ENCODE results near the gene SGMS1. TPM values are rescaled to one million over a fixed set of nuclear protein-coding genes. Genes with fewer than 3 reads are reported as not detected.
A peak's percentile ranks its signal among the peaks of the same experiment; 100 is the strongest.

Gene SGMS1
- total RNA-seq, 2 experiments from 2014 or later, result 17.1 to 19.3 TPM

DNA sequence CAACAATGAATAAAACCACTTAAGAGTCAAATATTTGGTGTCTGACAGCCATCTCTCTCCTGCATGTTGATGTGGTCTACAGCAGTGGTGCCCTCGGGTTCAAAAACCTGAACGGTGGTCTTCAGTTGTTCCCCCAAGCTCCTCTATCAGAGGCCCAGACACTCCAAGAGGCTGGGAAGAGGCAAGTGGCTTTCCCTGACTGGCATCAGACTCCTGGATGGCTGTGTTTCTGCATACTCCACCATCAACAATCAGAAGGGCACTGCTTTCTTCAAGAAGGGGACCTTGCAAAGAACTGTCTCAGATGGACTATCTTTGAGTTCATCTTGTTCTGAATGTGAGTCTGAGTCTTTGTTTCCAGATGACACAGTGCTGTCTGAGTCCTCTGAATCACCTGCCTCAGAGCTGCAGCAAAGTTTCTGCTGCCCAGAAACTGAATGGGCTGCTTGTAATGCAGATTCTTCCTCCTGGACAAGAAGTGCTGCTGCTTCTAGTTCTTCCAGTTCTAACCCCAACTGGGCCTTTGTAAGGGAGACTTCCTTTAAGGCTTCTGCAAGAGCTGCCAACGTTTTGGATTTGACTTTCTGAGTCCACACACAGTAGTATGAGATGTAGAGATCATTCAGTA, 5.9 kb upstream of the SGMS1 start:
- H3K27ac Mint-ChIP-seq, result no peak overlapping the region

DNA sequence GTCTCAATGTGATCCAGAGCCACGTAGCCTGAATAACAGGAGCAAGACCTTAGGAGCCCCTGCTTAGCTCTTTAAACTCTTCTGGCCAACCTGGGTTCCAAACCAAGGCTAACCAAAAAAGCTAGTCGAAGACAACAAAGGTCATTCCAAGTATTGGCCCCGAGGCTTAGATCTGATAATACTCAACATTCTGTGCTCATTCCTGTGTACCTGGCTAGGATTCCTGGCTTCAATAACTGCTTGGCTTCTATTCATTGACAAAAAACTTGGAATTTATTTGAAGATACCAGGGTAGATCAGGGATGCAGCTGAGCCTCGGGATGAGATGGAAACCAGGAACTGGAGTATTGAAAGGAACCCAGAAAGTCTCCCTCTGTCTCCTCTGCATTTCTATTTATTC, 4.1 kb upstream of the SGMS1 start:
- CTCF ChIA-PET, result no interaction called here
- H3K27ac Mint-ChIP-seq, result no peak overlapping the region

More for the DNA sequence above, 5.9 kb upstream of the SGMS1 start:
- Mint-ChIP-seq H3K4me1 (peaks cover 33% of the 10 kb centered on the region), H3K27me3 (peaks cover 17% of the 10 kb centered on the region), H3K36me3 (ENCODE audit: low read depth) (peaks cover 8% of the 10 kb centered on the region), H3K9me3 (no peaks in the 10 kb centered on the region), H3K4me3 (no peak overlapping the region)
- DNase-seq, result no peak
- CTCF ChIA-PET, result no interaction called here
- POLR2A ChIA-PET, result no interaction called here

DNA sequence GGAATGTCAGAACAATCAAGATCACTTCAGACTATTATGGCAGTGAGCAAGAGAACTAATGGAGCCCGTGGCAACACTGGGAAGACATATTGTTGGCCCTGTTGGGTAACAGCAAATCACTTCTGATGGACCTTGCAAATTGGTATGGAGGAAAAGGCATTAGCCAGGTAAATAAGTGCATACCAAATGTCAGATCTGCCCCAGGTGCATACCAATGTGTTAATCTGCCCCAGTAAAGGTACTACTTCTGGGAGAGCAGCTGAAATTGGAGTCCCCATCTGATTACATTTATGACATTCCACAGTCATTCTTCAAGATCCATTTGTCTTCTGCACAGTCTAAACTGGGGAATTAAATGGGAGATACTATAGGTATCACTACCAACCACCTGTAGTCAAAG, 3.7 kb upstream of the SGMS1 start:
- H3K27ac Mint-ChIP-seq, result no peak overlapping the region
- DNase-seq, result no peak
- peaks cover 23% of the 10 kb centered on the region for H3K4me1 Mint-ChIP-seq
- ChIA-PET CTCF (no interaction called here), POLR2A (no interaction called here)
- peaks cover 6% of the 10 kb centered on the region for H3K36me3 Mint-ChIP-seq (ENCODE audit: low read depth)
- no peak overlapping the region for H3K4me3 Mint-ChIP-seq
- no peaks in the 10 kb centered on the region for H3K9me3 Mint-ChIP-seq
- H3K27me3 Mint-ChIP-seq, result peaks cover 6% of the 10 kb centered on the region

More for the DNA sequence above, 4.1 kb upstream of the SGMS1 start:
- no peak for DNase-seq
- H3K4me1 Mint-ChIP-seq, result peaks cover 21% of the 10 kb centered on the region
- peaks cover 11% of the 10 kb centered on the region for H3K27me3 Mint-ChIP-seq
- no peaks in the 10 kb centered on the region for H3K9me3 Mint-ChIP-seq
- POLR2A ChIA-PET, result no interaction called here
- H3K4me3 Mint-ChIP-seq, result no peak overlapping the region
- H3K36me3 Mint-ChIP-seq (ENCODE audit: low read depth), result peaks cover 6% of the 10 kb centered on the region

DNA sequence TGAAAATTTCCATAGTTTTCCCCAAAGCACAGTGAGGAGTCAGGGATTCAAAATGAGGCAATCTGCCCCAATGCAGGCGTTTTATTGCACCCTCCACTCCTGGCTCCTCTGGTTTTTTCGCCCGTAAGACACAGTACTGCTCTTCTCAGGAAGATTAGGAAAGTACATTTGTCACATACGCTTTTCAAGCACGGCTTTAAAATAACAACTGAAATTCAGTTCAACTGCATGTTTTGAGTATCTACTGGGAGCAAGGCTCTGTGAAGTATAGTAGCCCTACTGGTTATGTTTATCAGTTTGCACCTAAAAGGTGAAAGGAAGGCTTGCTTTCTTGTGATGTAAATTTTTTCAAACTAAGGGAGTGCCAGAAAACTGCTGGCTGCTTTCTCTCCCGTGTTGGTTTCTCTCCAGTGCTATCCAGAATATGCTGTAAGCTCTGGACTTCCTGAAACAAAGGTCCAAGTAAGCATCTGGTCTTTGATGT, 1.9 kb upstream of the SGMS1 start:
- Mint-ChIP-seq H3K4me3 (peak overlapping the region; percentile 92), H3K36me3 (ENCODE audit: low read depth) (peaks cover 6% of the 10 kb centered on the region), H3K4me1 (peaks cover 37% of the 10 kb centered on the region), H3K9me3 (no peaks in the 10 kb centered on the region), H3K27ac (peak overlapping the region; percentile 98), H3K27me3 (peaks cover 6% of the 10 kb centered on the region)
- CTCF ChIA-PET, result interaction anchor here (1.5 to 2.5 kb wide), 2 partner anchors 9 to 11 kb away, joined by 4 to 10 read pairs; no protein-coding TSS in a partner anchor
- DNase-seq, result no peak
- POLR2A ChIA-PET, result no interaction called here

DNA sequence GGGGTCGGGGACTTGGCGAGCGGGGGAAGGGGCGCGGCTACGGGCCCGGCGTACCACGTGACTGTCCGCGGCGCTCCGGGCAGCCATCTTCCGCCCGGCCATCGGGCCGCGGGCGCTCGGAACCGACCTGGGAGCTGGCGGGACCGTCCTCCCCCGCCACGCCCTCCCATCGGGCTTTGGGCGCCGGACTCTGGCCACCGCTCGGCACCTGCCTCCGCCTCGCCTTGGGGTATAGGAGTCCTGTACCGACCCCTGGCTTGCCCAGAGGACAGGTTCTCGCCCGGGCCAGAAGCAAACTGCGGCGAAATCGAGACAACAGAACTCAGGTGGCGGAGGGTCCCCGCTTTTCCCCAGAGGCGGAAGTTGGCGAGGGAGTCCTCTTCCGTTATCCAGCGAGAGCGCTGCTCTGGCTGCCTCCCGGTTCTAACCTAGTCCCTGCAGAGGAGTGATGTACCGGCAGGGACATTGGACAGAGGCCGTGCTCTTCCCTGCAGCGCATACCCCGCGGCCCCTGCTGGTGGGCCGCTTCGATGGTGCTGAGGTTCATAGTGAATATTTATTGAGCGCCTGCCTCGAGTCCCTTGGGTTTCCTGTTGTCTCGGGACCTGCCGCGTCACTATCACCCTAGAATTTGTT, 1.2 kb upstream of the SGMS1 start:
- Mint-ChIP-seq H3K4me3 (peak overlapping the region; percentile 92), H3K9me3 (no peaks in the 10 kb centered on the region), H3K27me3 (peaks cover 6% of the 10 kb centered on the region), H3K4me1 (peaks cover 41% of the 10 kb centered on the region), H3K36me3 (ENCODE audit: low read depth) (peaks cover 6% of the 10 kb centered on the region), H3K27ac (peak overlapping the region; percentile 98)
- ChIA-PET POLR2A (interaction anchor here (0.6 to 0.7 kb wide), 3 partner anchors 10 to 351 kb away, joined by 4 to 6 read pairs (median 5); no protein-coding TSS in a partner anchor), CTCF (interaction anchor here (1.3 to 2.5 kb wide), 3 partner anchors 10 to 12 kb away, joined by 4 to 10 read pairs (median 4); no protein-coding TSS in a partner anchor)
- peak; percentile 62 for DNase-seq

DNA sequence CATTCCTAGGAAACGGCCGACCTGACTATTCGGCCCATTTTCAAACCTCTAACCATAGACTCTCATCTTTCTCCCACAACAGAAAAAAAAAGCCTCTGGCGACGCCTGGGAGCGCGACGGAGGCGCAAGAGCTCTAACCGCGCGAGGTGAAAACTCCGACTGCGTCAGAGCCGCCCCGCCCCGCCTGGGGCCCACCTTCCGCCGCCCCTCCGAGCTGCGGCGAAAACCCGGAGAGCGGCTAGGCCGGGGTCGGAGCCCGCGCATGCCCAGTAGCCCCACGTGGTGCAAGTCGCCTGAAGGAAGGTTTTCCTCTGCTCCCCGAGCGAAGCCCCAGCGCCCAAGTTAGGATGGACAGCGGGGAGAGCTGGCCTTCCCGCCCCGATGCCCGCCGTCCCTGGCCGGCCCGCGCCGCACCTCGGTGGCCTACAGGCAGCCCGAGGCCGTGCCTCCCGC, 683 bp upstream of the SGMS1 start:
- ChIA-PET POLR2A (interaction anchor here (0.6 to 0.7 kb wide), 3 partner anchors 9 to 352 kb away, joined by 4 to 6 read pairs (median 5); no protein-coding TSS in a partner anchor), CTCF (interaction anchor here (1.3 to 2.5 kb wide), 3 partner anchors 10 to 15 kb away, joined by 4 to 10 read pairs (median 4); no protein-coding TSS in a partner anchor)
- Mint-ChIP-seq H3K9me3 (no peaks in the 10 kb centered on the region), H3K27ac (peak overlapping the region; percentile 97), H3K36me3 (ENCODE audit: low read depth) (peaks cover 6% of the 10 kb centered on the region), H3K27me3 (peaks cover 6% of the 10 kb centered on the region), H3K4me1 (peaks cover 41% of the 10 kb centered on the region), H3K4me3 (peak overlapping the region; percentile 91)
- peak; percentile 94 for DNase-seq

DNA sequence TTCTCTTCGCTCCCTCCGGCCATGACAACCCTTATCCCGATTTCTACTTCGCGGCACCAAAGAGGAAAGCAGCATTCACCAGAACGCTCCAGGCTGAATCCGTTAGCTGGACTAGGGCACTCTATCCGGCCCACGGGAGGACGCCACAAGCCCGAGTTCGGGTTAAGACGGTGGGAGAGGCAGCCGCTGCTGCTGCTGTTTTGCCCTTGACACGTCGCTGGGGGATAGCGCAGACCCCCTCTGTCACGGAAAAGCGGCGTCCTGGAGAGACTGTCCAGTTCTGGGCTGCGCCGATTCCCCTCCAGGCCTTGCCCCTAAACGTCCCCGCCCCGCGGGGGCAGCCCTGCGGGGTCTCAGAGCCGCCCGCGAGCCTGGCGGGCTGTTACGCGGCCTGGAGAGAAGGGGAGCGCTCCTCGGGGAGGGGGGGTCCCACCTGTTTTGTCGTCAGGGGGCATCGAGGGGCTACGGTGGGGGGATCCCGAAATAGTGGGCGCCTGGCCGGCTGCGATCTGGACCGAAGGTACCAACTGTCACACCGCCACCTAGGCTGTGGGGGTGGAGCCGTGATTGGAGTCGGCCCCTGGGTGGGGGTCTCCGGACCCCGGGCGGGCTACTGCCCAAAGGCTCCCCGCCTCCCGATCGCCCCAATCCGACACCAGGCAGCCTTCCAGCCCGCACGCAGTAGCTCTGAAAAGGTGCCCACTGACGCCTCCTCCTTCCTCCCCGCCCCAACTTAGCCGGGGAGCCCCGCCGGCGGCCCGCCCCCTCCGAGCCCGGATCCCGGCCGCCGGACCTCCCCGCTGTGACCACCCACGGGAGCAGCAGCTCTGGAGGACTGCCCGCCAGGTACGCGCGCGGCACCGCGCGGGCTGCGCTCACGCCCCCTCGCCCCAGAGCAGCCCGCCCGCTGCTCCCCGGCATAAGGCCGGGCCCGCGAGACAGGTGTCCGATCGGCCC, 772 bp downstream of the SGMS1 start:
- ChIA-PET CTCF (interaction anchor here (0.6 to 2.0 kb wide), 8 partner anchors 14 to 114 kb away, joined by 3 to 4 read pairs (median 3); no protein-coding TSS in a partner anchor), POLR2A (no interaction called here)
- peaks cover 47% of the 10 kb centered on the region for H3K4me1 Mint-ChIP-seq
- H3K4me3 Mint-ChIP-seq, result peak overlapping the region; percentile 91
- H3K27me3 Mint-ChIP-seq, result peaks cover 6% of the 10 kb centered on the region
- DNase-seq, result peak; percentile 40
- H3K36me3 Mint-ChIP-seq (ENCODE audit: low read depth), result peaks cover 6% of the 10 kb centered on the region
- peak overlapping the region; percentile 97 for H3K27ac Mint-ChIP-seq
- no peaks in the 10 kb centered on the region for H3K9me3 Mint-ChIP-seq

DNA sequence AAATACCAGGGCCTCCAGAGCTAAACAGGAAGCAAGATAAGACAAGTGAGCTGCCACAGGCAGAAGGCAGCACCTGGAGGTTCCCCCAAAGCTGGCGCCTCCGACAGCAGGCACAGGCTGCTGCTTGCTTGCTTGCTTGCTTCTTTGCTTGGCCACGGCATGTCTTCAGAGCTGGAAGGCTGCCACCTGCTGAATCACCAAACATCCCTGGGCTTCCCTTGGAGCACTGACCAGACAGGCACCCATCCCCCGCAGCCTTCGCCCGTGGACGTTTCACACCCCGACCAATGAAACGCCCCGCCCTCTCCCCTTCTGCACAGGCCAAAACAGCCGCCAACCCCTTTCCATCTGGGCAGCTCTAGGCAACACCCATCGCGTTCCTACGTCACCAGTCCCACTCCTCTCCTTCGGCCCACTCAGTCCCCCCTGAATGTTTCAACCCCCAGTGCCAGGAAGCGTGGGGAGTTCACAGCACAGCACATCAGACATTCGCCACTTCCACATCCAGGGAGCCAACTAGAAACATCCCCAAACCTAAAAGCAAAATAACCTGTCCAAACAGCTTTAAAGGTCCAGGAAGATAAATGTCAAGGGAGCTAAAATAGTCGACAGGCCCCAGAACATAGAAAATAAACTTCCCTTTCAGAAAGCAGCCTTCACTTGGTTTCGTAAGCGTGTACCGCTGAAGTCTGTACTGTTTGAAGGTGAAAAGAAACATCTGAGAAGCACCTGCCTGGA, 1.6 kb downstream of the SGMS1 start:
- POLR2A ChIA-PET, result no interaction called here
- Mint-ChIP-seq H3K4me3 (peak overlapping the region; percentile 91), H3K9me3 (no peaks in the 10 kb centered on the region), H3K27ac (peak overlapping the region; percentile 95), H3K36me3 (ENCODE audit: low read depth) (peaks cover 1% of the 10 kb centered on the region), H3K27me3 (no peaks in the 10 kb centered on the region), H3K4me1 (peaks cover 47% of the 10 kb centered on the region)
- CTCF ChIA-PET, result interaction anchor here (0.6 to 3.8 kb wide), 9 partner anchors 13 to 151 kb away, joined by 3 to 13 read pairs (median 3); no protein-coding TSS in a partner anchor
- peak; percentile 69 for DNase-seq

DNA sequence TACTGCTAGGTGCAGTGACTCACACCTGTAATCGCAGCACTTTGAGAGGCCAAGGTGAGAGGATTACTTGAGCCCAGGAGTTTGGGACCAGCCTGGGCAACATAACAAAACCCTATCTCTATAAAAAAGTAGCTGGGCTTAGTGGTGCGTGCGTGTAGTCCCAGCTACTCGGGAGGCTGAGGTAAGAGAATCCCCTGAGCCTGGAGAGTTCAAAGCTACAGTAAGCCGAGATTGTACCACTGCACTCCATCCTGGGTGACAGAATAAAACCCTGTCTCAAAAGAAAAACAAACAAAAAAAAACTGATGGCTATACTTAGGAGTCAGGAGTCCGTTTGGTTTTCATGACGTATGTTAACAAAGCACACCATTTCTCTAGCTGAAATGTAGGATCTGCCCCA, 2.9 kb downstream of the SGMS1 start:
- H3K27me3 Mint-ChIP-seq, result no peaks in the 10 kb centered on the region
- H3K4me1 Mint-ChIP-seq, result peaks cover 46% of the 10 kb centered on the region
- ChIA-PET POLR2A (no interaction called here), CTCF (interaction anchor here (0.8 to 3.8 kb wide), 2 partner anchors 15 to 108 kb away, joined by 3 to 13 read pairs; no protein-coding TSS in a partner anchor)
- H3K27ac Mint-ChIP-seq, result no peak overlapping the region
- H3K9me3 Mint-ChIP-seq, result no peaks in the 10 kb centered on the region
- no peaks in the 10 kb centered on the region for H3K36me3 Mint-ChIP-seq (ENCODE audit: low read depth)
- no peak overlapping the region for H3K4me3 Mint-ChIP-seq
- no peak for DNase-seq

DNA sequence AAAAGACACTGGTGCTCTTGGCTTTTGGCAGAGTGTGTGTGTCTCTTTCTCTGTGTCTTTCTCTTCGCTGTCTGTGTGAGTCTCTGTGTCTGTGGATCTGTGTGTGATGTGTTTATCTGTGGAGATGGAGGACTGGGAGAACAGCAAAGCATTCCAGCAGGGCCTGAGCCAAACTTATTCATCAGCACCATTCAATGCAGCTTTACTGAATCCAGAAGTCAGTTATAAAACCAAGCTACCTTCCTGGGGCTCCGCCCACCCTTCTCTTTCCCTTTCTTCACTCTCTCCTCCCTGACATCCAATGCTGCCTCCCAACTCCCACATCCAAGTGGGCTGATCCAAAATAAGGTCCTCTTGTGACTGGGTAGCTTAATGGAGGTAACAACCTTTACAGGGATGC, 3.9 kb downstream of the SGMS1 start:
- CTCF ChIA-PET, result interaction anchor here (0.9 to 3.8 kb wide), 2 partner anchors 13 to 16 kb away, joined by 5 to 13 read pairs; no protein-coding TSS in a partner anchor
- Mint-ChIP-seq H3K4me1 (peaks cover 39% of the 10 kb centered on the region), H3K27ac (no peak overlapping the region), H3K4me3 (no peak overlapping the region), H3K36me3 (ENCODE audit: low read depth) (no peaks in the 10 kb centered on the region), H3K9me3 (no peaks in the 10 kb centered on the region), H3K27me3 (no peaks in the 10 kb centered on the region)
- POLR2A ChIA-PET, result no interaction called here
- no peak for DNase-seq

DNA sequence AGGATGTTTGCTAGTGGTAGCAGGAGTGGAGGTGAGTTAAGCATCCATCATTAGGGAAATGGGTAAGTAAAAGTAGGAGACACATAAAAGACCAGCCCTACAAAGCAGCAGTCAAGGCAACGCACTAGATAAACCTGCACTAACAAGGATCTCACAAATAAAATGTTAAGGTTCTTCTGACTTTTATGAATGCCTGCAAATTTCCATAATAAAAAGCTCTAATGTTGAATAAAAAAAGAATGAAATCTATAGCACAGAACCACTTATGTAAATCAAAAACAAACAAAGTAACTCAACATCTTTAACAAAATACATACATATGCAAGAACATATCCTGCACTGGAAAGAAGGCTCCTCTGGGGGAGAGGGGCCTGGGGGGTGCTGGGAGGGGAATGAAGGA, 4.6 kb downstream of the SGMS1 start:
- Mint-ChIP-seq H3K4me1 (peaks cover 39% of the 10 kb centered on the region), H3K36me3 (ENCODE audit: low read depth) (no peaks in the 10 kb centered on the region), H3K9me3 (no peaks in the 10 kb centered on the region), H3K4me3 (no peak overlapping the region), H3K27me3 (no peaks in the 10 kb centered on the region), H3K27ac (peak overlapping the region; percentile 68)
- no peak for DNase-seq
- ChIA-PET POLR2A (no interaction called here), CTCF (interaction anchor here (0.9 to 3.8 kb wide), 2 partner anchors 12 to 16 kb away, joined by 5 to 13 read pairs; no protein-coding TSS in a partner anchor)

DNA sequence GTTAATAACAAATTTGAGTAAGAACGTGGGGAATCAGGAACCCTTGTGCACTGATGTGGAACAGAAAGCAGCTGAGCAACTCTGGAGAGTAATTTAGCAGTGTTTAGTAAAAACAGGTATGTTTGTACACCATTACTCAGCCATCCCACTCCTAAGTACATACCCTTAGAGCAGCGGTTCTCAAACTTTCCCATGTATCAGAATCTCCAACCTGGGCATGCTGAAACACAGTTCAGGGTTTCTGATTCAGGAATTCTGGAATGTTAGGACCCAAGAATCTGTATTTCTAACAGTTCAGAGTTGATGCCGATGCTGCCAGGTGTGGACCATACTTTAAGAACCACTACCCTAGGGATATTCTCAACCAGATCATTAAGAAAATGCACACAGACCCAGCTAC, 5.1 kb downstream of the SGMS1 start:
- H3K4me3 Mint-ChIP-seq, result no peak overlapping the region
- no peaks in the 10 kb centered on the region for H3K36me3 Mint-ChIP-seq (ENCODE audit: low read depth)
- no peaks in the 10 kb centered on the region for H3K9me3 Mint-ChIP-seq
- H3K4me1 Mint-ChIP-seq, result peaks cover 39% of the 10 kb centered on the region
- no peak overlapping the region for H3K27ac Mint-ChIP-seq
- POLR2A ChIA-PET, result no interaction called here
- CTCF ChIA-PET, result interaction anchor here (3.8 kb wide), 1 partner anchor 17 kb away, joined by 13 read pairs; no protein-coding TSS in a partner anchor
- H3K27me3 Mint-ChIP-seq, result no peaks in the 10 kb centered on the region
- DNase-seq, result no peak
